ENCODE results near the gene ARPC4. TPM values are rescaled to one million over a fixed set of nuclear protein-coding genes. Genes with fewer than 3 reads are reported as not detected.

The ARPC4 gene
- total RNA-seq, 2 donors from 2014 or later = 150 to 153 TPM

DNA sequence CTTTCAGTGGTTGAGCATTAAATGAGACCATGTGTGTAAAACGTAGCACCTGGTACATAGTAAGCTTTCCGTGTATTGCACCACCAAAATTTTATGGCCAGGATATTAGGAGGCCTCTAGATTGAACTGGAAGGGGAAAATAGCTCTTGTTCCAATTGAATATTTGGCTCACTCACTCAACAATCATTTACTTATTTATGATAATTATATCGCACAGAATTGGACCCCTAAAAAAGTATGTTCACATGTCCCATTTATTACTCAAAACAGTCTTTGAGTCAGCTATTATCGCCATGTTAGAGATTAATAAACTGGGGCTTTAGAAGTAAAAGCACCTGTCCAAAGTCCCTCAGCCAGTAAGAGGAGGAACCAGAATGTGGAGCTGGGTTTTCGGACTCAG lies 12.1 kb downstream of the ARPC4 start:
- TF ChIP-seq, protein P1, sequence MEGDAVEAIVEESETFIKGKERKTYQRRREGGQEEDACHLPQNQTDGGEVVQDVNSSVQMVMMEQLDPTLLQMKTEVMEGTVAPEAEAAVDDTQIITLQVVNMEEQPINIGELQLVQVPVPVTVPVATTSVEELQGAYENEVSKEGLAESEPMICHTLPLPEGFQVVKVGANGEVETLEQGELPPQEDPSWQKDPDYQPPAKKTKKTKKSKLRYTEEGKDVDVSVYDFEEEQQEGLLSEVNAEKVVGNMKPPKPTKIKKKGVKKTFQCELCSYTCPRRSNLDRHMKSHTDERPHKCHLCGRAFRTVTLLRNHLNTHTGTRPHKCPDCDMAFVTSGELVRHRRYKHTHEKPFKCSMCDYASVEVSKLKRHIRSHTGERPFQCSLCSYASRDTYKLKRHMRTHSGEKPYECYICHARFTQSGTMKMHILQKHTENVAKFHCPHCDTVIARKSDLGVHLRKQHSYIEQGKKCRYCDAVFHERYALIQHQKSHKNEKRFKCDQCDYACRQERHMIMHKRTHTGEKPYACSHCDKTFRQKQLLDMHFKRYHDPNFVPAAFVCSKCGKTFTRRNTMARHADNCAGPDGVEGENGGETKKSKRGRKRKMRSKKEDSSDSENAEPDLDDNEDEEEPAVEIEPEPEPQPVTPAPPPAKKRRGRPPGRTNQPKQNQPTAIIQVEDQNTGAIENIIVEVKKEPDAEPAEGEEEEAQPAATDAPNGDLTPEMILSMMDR (conservative IDR thresholded peaks at IDR 0.05) = no peak
- Histone ChIP-seq H3K9ac (ENCODE audit: extremely low read depth, low read length, poor library complexity, severe bottlenecking) (no peak overlapping the region), H3K9me3 (ENCODE audit: control insufficient read depth, low read length) (no peaks in the 10 kb centered on the region), H3K27ac (ENCODE audit: low read depth, low read length) (no peak overlapping the region), H3K36me3 (ENCODE audit: control insufficient read depth, insufficient read depth, low read length) (peaks cover 69% of the 10 kb centered on the region), H3K4me1 (ENCODE audit: control insufficient read depth, insufficient read depth, low read length) (peaks cover 3% of the 10 kb centered on the region), H3K4me3 (ENCODE audit: low read length) (no peak overlapping the region), H3K27me3 (ENCODE audit: control insufficient read depth, insufficient read depth, low read length, poor library complexity, severe bottlenecking) (no peaks in the 10 kb centered on the region)
- no peak for DNase-seq
- Mint-ChIP-seq H3K9me3 (no peaks in the 10 kb centered on the region), H3K27me3 (ENCODE audit: insufficient read depth) (no peaks in the 10 kb centered on the region), H3K27ac (no peak overlapping the region), H3K4me1 (peaks cover 8% of the 10 kb centered on the region), H3K4me3 (no peak overlapping the region), H3K36me3 (ENCODE audit: low read depth) (peaks cover 61% of the 10 kb centered on the region)
- WGBS, 2 experiments (ENCODE audit: insufficient coverage in 1 of 2, insufficient read length in 1 of 2) = 97 to 100% methylated on average over 3 to 5 of the region's 5 CpGs

DNA sequence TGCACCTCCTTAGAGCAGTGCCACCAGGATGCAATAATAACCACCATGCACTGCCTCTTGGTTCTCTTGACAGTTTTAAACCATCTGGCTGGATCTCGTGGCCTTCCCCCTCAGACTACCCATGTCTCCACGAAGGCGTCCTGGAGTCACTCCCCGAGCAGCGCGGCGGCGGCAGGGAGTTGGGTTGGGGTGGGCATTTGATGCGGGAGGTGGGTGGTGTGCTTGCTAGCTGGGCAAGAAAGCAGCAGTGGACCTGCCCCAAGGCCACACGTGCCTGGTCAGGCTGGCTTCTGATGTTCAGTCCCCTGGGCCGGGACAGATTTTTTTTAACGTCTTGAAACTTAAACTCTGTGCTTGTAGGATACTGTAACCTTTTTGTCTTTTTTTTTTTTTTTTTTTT lies 13.3 kb downstream of the ARPC4 start:
- TF ChIP-seq, protein P1 (conservative IDR thresholded peaks at IDR 0.05) = no peak
- no peaks in the 10 kb centered on the region for H3K9me3 Mint-ChIP-seq
- peaks cover 52% of the 10 kb centered on the region for H3K36me3 Mint-ChIP-seq (ENCODE audit: low read depth)
- no peak for DNase-seq
- no peaks in the 10 kb centered on the region for H3K9me3 ChIP-seq (ENCODE audit: control insufficient read depth, low read length)
- no peak overlapping the region for H3K27ac ChIP-seq (ENCODE audit: low read depth, low read length)
- peaks cover 9% of the 10 kb centered on the region for H3K27me3 Mint-ChIP-seq (ENCODE audit: insufficient read depth)
- no peak overlapping the region for H3K4me3 ChIP-seq (ENCODE audit: low read length)
- peaks cover 3% of the 10 kb centered on the region for H3K4me1 ChIP-seq (ENCODE audit: control insufficient read depth, insufficient read depth, low read length)
- 95 to 100% methylated on average over 5 to 12 of the region's 12 CpGs for WGBS, 2 experiments (ENCODE audit: insufficient coverage in 1 of 2, insufficient read length in 1 of 2)
- peaks cover 57% of the 10 kb centered on the region for H3K36me3 ChIP-seq (ENCODE audit: control insufficient read depth, insufficient read depth, low read length)
- H3K27ac Mint-ChIP-seq = no peak overlapping the region
- H3K9ac ChIP-seq (ENCODE audit: extremely low read depth, low read length, poor library complexity, severe bottlenecking) = no peak overlapping the region
- H3K4me1 Mint-ChIP-seq = peaks cover 8% of the 10 kb centered on the region
- H3K4me3 Mint-ChIP-seq = no peak overlapping the region
- peaks cover 6% of the 10 kb centered on the region for H3K27me3 ChIP-seq (ENCODE audit: control insufficient read depth, insufficient read depth, low read length, poor library complexity, severe bottlenecking)

DNA sequence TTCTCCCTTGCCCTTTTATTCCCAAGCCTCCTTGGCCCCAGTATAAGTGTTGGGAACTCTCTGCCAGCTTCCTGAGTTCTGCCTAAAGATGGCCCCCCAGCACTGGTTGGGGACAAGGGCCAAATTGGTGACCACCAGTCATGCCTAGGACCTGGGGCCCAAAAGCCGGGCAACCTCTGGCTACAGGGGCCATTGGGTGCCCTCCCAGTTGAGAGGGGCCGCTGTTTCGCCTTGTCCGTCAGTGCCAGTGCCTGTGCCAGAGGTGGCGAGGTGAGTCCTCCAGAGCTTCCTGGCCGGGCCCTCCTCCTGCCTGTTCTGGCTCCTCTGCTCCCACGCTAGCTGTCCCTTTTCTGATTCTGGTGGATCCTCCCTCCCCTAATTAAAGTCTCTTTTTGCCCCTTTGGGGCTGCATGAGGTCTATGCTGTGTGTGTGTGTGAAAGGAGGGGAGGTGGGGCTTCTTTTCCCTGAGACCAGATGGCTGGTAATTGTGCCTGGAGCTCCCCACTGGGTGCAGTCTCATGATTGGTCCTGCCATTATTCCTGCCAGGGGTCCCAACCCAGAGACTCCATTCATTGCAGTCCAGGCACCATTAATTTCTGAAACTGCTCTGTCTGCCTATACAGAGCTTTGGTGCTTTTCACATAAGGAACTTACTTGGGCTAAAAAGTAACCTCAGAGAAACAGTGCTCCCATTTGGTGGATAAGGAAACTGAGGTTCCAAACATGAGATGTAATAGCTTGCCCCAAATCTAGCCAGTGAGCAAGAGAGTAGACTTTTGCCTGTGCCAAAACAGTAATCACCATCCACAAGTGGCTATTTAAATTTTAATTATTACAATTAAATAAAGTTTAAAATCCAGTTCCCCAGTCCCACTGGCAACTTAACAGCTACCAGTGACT lies 14.1 kb downstream of the ARPC4 start:
- Mint-ChIP-seq H3K4me1 (peaks cover 8% of the 10 kb centered on the region), H3K4me3 (no peak overlapping the region), H3K27me3 (ENCODE audit: insufficient read depth) (peaks cover 17% of the 10 kb centered on the region), H3K36me3 (ENCODE audit: low read depth) (peaks cover 46% of the 10 kb centered on the region), H3K27ac (no peak overlapping the region), H3K9me3 (no peaks in the 10 kb centered on the region)
- Histone ChIP-seq H3K36me3 (ENCODE audit: control insufficient read depth, insufficient read depth, low read length) (peaks cover 50% of the 10 kb centered on the region), H3K4me3 (ENCODE audit: low read length) (no peak overlapping the region), H3K9ac (ENCODE audit: extremely low read depth, low read length, poor library complexity, severe bottlenecking) (no peak overlapping the region), H3K27me3 (ENCODE audit: control insufficient read depth, insufficient read depth, low read length, poor library complexity, severe bottlenecking) (peaks cover 6% of the 10 kb centered on the region), H3K4me1 (ENCODE audit: control insufficient read depth, insufficient read depth, low read length) (peaks cover 3% of the 10 kb centered on the region), H3K9me3 (ENCODE audit: control insufficient read depth, low read length) (no peaks in the 10 kb centered on the region), H3K27ac (ENCODE audit: low read depth, low read length) (peak overlapping the region; percentile 51)
- TF ChIP-seq, protein P1 (conservative IDR thresholded peaks at IDR 0.05) = no peak
- no peak for DNase-seq
- WGBS, 2 experiments (ENCODE audit: insufficient coverage in 1 of 2, insufficient read length in 1 of 2) = 88 to 95% methylated on average over 6 to 7 of the region's 7 CpGs
